Fibroblast of the aortic adventitia (primary cell): ENCODE results near the gene CBLN1. TPM values are rescaled to one million over a fixed set of nuclear protein-coding genes. Genes with fewer than 3 reads are reported as not detected.
A peak's percentile ranks its signal among the peaks of the same experiment; 100 is the strongest.

ENCODE experiments used
- DNase-seq: peaks from one replicate; pipeline ENCODE4 v3.0.0-alpha.2; 2010; ENCODE audit warnings: low read depth
- H3K4me3 ChIP-seq: 2 replicates; pipeline ENCODE4 v1.5.1; 2011; ENCODE audit warnings: low read depth, mild to moderate bottlenecking, control low read depth, low read length, moderate library complexity
- total RNA-seq: library from RNA; depleted of rRNA; stranded (reverse); fragments of >200 nt; gene quantifications from 2 replicates; pipeline ENCODE4 v1.2.3, GENCODE V29; 2012; ENCODE audit warnings: low replicate concordance
- TF ChIP-seq, protein P1 (sequence below): IDR thresholded peaks from 2 replicates; pipeline ENCODE4 v1.5.1; 2011; ENCODE audit warnings: mild to moderate bottlenecking, low read length, control low read depth, inconsistent platforms; ENCODE audit not compliant: insufficient read depth

The CBLN1 gene
- total RNA-seq, 1 donor = not detected

DNA sequence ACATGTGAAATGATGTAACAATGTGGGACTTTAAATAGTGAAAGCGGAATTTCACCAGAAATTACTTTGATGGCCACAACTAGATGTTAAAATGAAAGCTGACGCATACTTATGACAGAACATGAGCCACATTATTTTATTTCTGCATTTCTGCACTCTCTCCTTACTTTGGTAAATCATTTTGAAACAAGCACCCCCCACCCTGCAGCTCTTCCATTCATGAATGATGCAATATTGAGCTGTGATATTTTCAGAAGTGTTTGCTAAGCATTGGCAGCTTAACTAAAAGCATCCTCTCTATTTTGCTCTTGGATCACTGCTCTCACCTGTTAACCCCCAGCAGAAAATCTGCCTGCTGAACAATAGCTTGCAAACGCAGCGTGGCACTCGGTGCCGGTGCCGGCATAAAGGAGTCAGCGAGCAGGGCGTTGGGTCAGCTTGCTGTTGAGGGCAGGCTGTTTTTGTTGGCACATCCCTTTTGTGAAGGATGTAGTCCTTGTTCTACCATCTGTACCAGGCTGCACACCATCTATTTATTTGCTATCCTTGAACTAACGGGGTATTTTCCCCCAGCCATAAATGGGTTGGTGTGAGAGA, 30.8 kb upstream of the CBLN1 start:
- TF ChIP-seq, protein P1, sequence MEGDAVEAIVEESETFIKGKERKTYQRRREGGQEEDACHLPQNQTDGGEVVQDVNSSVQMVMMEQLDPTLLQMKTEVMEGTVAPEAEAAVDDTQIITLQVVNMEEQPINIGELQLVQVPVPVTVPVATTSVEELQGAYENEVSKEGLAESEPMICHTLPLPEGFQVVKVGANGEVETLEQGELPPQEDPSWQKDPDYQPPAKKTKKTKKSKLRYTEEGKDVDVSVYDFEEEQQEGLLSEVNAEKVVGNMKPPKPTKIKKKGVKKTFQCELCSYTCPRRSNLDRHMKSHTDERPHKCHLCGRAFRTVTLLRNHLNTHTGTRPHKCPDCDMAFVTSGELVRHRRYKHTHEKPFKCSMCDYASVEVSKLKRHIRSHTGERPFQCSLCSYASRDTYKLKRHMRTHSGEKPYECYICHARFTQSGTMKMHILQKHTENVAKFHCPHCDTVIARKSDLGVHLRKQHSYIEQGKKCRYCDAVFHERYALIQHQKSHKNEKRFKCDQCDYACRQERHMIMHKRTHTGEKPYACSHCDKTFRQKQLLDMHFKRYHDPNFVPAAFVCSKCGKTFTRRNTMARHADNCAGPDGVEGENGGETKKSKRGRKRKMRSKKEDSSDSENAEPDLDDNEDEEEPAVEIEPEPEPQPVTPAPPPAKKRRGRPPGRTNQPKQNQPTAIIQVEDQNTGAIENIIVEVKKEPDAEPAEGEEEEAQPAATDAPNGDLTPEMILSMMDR = no peak
- DNase-seq = no peak
- H3K4me3 ChIP-seq = no peak overlapping the region

DNA sequence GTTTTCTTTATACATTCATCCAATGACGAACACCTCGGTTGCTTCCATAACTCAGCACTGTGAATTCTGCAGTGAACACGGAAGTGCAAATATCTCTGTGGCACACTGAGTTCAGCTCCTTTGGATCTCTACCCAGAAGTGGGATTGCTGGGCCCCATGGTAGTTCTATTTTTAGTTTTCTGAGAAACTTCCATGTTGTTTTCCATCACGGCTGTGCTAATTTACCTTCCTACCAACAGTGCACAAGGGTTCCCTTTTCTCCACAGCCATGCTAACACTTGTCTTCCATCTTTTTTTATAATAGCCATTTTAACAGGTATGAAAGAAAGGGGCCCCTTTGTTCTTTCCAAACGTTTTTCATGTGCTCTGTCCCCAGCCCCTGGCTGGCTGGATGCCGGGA, 30.2 kb upstream of the CBLN1 start:
- TF ChIP-seq, protein P1 = no peak
- no peak overlapping the region for H3K4me3 ChIP-seq
- DNase-seq = no peak

DNA sequence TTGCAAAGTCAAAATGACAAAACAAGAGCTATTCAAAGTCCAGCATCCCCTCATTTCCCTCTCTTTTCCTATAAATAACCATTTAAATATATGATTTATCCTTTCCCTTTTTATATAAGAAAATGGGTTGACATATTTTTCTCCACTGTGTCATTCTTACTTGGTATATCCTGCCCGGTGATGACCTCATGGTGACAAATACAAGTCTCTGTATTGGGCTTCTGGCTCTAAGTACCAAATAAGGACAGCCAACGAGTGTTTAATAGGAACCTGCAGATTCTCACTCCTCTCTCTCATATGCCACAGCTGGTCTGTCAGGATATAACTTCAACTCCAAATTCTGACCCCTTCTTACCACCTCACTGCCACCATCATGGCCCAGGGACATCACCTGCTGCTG, 25.5 kb upstream of the CBLN1 start:
- DNase-seq = no peak
- TF ChIP-seq, protein P1 = no peak

DNA sequence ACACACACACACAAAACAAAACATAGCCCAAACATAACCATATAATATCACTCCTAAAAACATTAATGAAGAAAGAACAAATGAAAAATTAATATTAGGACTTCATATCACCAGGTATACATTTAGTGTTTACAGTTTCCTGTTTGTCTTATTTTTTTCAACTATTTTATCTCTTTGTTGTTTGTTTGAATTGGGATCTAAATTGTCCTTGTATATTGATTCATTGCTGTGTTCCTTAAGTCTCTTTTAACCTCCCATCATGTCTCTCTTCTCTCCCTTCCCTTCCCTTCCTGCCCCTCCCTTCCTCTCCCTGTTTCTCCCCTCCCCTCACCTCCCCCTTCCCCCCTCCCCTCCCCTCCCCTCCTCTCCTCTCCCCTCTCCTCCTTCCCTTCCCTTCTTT, 23.8 kb upstream of the CBLN1 start:
- no peak for DNase-seq
- TF ChIP-seq, protein P1 = no peak
- H3K4me3 ChIP-seq = no peak overlapping the region

More for the DNA sequence above, 25.5 kb upstream of the CBLN1 start:
- no peak overlapping the region for H3K4me3 ChIP-seq

DNA sequence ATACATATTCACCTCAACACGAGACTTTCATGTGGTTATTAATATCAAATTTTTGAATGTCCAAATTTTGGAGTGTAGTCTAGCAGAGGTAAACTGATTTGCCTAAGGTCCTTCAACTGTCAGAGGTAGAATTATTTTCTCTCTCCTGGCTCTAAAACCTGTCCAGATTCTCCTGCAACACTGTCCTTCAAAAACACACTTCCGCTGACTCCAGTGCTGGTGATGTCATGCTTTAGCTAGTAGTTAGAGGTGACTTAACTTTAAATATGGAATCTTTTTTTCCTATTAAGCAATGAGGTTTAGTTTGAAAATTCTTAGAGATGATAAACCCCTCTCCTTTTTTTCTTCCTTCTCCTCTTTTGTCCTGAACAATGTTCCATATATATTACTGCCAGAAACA, 10.8 kb upstream of the CBLN1 start:
- TF ChIP-seq, protein P1 = no peak
- H3K4me3 ChIP-seq = no peak overlapping the region
- peak; percentile 3 for DNase-seq

DNA sequence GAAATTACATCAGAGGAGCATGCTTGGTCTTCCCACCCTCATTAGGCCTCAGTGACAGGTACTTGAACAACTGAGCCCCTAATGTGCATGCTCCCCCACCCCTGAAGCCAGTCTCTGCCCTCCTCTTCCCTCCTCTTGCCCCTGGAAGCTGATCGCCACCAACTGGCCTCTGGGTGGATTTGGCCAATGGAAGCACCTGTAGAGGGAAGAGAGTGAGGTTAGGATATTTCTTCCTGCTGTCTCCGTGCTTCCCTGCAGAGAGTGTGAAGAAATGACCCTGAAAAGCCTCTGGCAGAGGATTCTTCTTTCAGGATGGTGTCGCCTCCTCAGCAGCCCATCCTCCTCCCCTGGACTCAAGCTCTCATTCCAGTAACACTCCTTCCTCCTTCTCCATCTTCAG, 5.9 kb upstream of the CBLN1 start:
- no peak for DNase-seq
- TF ChIP-seq, protein P1 = no peak
- H3K4me3 ChIP-seq = no peak overlapping the region

DNA sequence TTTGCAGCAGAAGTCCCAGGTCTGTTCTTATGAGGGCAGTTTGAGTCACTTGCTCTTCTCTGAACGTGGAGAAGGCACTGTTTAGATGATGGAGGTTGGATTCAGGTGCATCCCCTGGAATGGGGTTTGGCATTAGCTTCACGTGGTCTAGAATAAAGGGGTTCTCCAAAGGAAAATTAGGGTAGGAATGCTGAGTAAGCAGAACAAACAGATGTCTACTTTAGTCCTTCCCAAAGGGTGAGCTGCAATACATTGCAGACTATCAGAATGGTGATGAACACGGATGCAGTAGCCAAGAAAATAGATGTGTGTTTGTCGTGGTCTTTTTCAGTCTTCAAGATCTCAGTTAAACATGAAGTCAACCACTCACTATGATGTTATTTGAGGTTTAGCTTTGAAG, 3.3 kb upstream of the CBLN1 start:
- H3K4me3 ChIP-seq = no peak overlapping the region
- TF ChIP-seq, protein P1 = no peak
- DNase-seq = no peak
